H1 (cell line): ENCODE results near the gene PTX4. TPM values are rescaled to one million over a fixed set of nuclear protein-coding genes. Genes with fewer than 3 reads are reported as not detected.

Source experiments
- ATF2 ChIP-seq: IDR thresholded peaks from 2 replicates; pipeline ENCODE4 v1.6.1; 2012; ENCODE audit warnings: low read length, inconsistent platforms
- CHD7 ChIP-seq: fragments of 300-600 bp; sonication (generic); IDR thresholded peaks from 2 replicates; pipeline ENCODE4 v1.7.1; 2012; ENCODE audit warnings: low read length, moderate library complexity, mild to moderate bottlenecking, inconsistent platforms; ENCODE audit not compliant: insufficient replicate concordance
- TAF7 ChIP-seq: optimal IDR thresholded peaks from 2 replicates; pipeline ENCODE3; 2011; ENCODE audit warnings: low read depth, mild to moderate bottlenecking, inconsistent platforms, low read length, moderate library complexity, borderline replicate concordance
- TCF12 ChIP-seq: IDR thresholded peaks from 2 replicates; pipeline ENCODE4 v1.6.1; 2011; ENCODE audit warnings: low read depth, mild to moderate bottlenecking, low read length
- polyA plus RNA-seq, 7 experiments: library from polyadenylated mRNA; depleted of rRNA in 3 of 7; stranded (reverse) in 5 of 7; unstranded in 2 of 7; fragments of >200 nt in 5 of 7; fragments of 200-250 nt in 2 of 7; gene quantifications; 1 replicate in 5 of 7; 2 replicates in 1 of 7; 4 replicates in 1 of 7; pipeline versions ENCODE4 v1.2.1 to v1.2.3, GENCODE V29; 2011 to 2013; ENCODE audit warnings: missing spikeins in 2 of 7, mixed read lengths in 2 of 7
- total RNA-seq: library from RNA; stranded (reverse); fragmentation: NEBNext Ultra II Directional; extraction: Animal tissue kit (Norgen Biotek cat#: 25700); gene quantifications from 2 replicates; pipeline ENCODE4 v1.2.1, GENCODE V29; 2021

The PTX4 gene
- total and polyA plus RNA-seq, 2 of the 8 experiments (the other 6 are each of a cell fraction or from before 2014, with no cell fraction given), result not detected

DNA sequence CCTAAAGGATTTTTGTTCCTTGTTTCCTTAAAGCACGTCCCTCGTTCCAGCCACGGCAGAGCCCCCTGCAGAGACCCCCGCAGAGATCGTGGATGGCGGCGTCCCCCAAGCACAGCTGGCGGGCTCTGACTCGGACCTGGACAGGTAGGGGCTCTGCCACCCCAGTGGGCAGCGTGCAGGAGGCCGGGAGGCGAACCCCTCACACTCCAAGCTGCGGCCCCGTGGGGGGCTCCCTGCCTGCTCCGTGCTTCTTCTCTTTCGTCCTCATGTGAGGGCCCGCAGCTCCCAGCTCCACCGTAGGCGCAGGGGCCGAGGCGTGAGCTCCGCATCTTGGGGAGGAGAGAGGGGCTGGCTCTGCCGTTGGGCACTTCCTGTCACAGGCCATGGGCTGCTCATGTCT is 12.9 kb upstream of the PTX4 start (continued):
- TF ChIP-seq TAF7, result no peak
- TF ChIP-seq TCF12, result no peak
- TF ChIP-seq CHD7, result no peak
- no peak for TF ChIP-seq ATF2
